HG02973 (cell line): ENCODE measurements around the gene GDI2.
"Not testable (repeated sequence)": the region's sequence is repeated elsewhere in the genome, so short reads cannot be mapped to it uniquely, and the experiment has no call there.

Source experiments
- ATAC-seq: cut with Tn5 transposase; IDR thresholded peaks from one replicate; pipeline ENCODE4 v1.9.1; 2021; ENCODE audit warnings: moderate library complexity; ENCODE audit not compliant: unreplicated experiment

Gene GDI2

GRCh38 chr10:5813341-5814109, at the start of gene GDI2:
TSS of gene GDI2 (minus strand) at chr10:5813434. CDS start at chr10:5813258, 176 bp downstream.
- peak; percentile 77 for ATAC-seq

- ATAC-seq = peak; percentile 94
Observed at GRCh38 chr10:5862360-5862961, 49.2 kb upstream of the GDI2 start.

- ATAC-seq = no peak
Observed at GRCh38 chr10:5860066-5860465, 46.8 kb upstream of the GDI2 start.

GRCh38 chr10:5858811-5859210, 45.6 kb upstream of the GDI2 start:
- no peak for ATAC-seq

GRCh38 chr10:5856701-5857004, 43.4 kb upstream of the GDI2 start:
- ATAC-seq = no peak

GRCh38 chr10:5855979-5856700, 42.9 kb upstream of the GDI2 start:
- no peak for ATAC-seq

- ATAC-seq = no peak
Observed at GRCh38 chr10:5854131-5854475, 40.9 kb upstream of the GDI2 start.

GRCh38 chr10:5846667-5847066, 33.4 kb upstream of the GDI2 start:
- not testable (repeated sequence) for ATAC-seq

GRCh38 chr10:5844345-5845055, 31.3 kb upstream of the GDI2 start:
- ATAC-seq = no peak

- no peak for ATAC-seq
Observed at GRCh38 chr10:5843686-5844344, 30.6 kb upstream of the GDI2 start.

- ATAC-seq = no peak
Observed at GRCh38 chr10:5841965-5842364, 28.7 kb upstream of the GDI2 start.

GRCh38 chr10:5840314-5841307, 27.4 kb upstream of the GDI2 start:
- ATAC-seq = peak; percentile 55

GRCh38 chr10:5836181-5836580, 22.9 kb upstream of the GDI2 start:
- ATAC-seq = not testable (repeated sequence)

- ATAC-seq = no peak
Observed at GRCh38 chr10:5835446-5836095, 22.3 kb upstream of the GDI2 start.

- ATAC-seq = no peak
Observed at GRCh38 chr10:5833814-5834213, 20.6 kb upstream of the GDI2 start.

- no peak for ATAC-seq
Observed at GRCh38 chr10:5832946-5833345, 19.7 kb upstream of the GDI2 start.

GRCh38 chr10:5831446-5831782, 18.2 kb upstream of the GDI2 start:
- no peak for ATAC-seq

GRCh38 chr10:5830629-5831445, 17.6 kb upstream of the GDI2 start:
- ATAC-seq = no peak

GRCh38 chr10:5829267-5829666, 16.0 kb upstream of the GDI2 start:
- ATAC-seq = no peak
